K562 (cell line): Measurements from ENCODE around the gene SLC17A2. TPM values are rescaled to one million over a fixed set of nuclear protein-coding genes. Genes with fewer than 3 reads are reported as not detected.

Experiments used
- ATAC-seq: fragments of 200-7000 bp; cut with Tn5 transposase; 3 replicates; pipeline ENCODE4 v1.9.1; 2020; ENCODE audit warnings: moderate library complexity
- BruUV-seq: library from RNA; stranded (reverse); fragments of 400-500 nt; replicated peaks from 2 replicates; lab custom pipeline; 2021; lab: Mats Ljungman, UMichigan
- CTCF ChIA-PET: fragments of 300-600 bp; formaldehyde crosslinking; extraction: SDS; loops from one replicate; lab custom pipeline; 2021; ENCODE audit warnings: low intra/inter-chr PET ratio; lab: Yijun Ruan, JAX
- POLR2A ChIA-PET: fragments of 300-600, 350-650 bp; sonication (Branson Sonifier 250); formaldehyde crosslinking; extraction: SDS; loops from one replicate; lab custom pipeline; 2021; ENCODE audit warnings: antibody characterized with exemption, inconsistent platforms; lab: Yijun Ruan, JAX
- DNase-seq, 4 experiments: peaks; one replicate each; pipeline versions ENCODE4 v3.0.0 to v3.0.0-alpha.2; 2011 to 2018; ENCODE audit warnings: low spot score in 3 of 4, mixed read lengths in 3 of 4; ENCODE audit errors: extremely low read depth in 1 of 4
- FAIRE-seq: peaks from 2 replicates; lab custom pipeline; 2011; peaks lifted over from hg19 to GRCh38; lab: Jason Lieb, UNC
- H2AFZ ChIP-seq: 2 replicates; pipeline ENCODE4 v1.6.0; 2011; ENCODE audit warnings: low read depth, low read length, control low read depth, inconsistent platforms
- H3K27ac ChIP-seq: fragments of 200-600 bp; 3 replicates; pipeline ENCODE4 v1.8.0; 2011; ENCODE audit warnings: low read depth, mild to moderate bottlenecking, control low read depth, inconsistent platforms, low read length, moderate library complexity, mixed read lengths; ENCODE audit errors: extremely low read depth
- H3K27me3 ChIP-seq, 2 experiments: fragments of 300-600 bp in 1 of 2; 2 replicates in 1 of 2; 3 replicates in 1 of 2; pipeline versions ENCODE4 v1.6.0 to v1.8.0; 2011; ENCODE audit warnings: inconsistent platforms in 2 of 2, low read length in 2 of 2, mild to moderate bottlenecking in 1 of 2, mixed read lengths in 1 of 2, moderate library complexity in 1 of 2; ENCODE audit not compliant: control insufficient read depth in 2 of 2, insufficient read depth in 2 of 2
- H3K36me3 ChIP-seq: fragments of 300-600 bp; 3 replicates; pipeline ENCODE4 v1.8.0; 2011; ENCODE audit warnings: mild to moderate bottlenecking, low read length, inconsistent platforms; ENCODE audit not compliant: control insufficient read depth, insufficient read depth
- H3K4me1 ChIP-seq, 2 experiments: fragments of 200-600 bp in 1 of 2; replicated peaks in 1 of 2; 2 replicates in 1 of 2; 3 replicates in 1 of 2; pipeline versions ENCODE4 v1.5.1 to v1.8.0; 2011; ENCODE audit warnings: inconsistent platforms in 2 of 2, low read length in 2 of 2, mild to moderate bottlenecking in 1 of 2, mixed read lengths in 1 of 2, moderate library complexity in 1 of 2; ENCODE audit not compliant: control insufficient read depth in 2 of 2, insufficient read depth in 2 of 2
- H3K4me2 ChIP-seq: 2 replicates; pipeline ENCODE4 v1.6.1; 2011; ENCODE audit warnings: low read length, control low read depth, inconsistent platforms, mixed read lengths; ENCODE audit not compliant: insufficient read depth
- H3K4me3 ChIP-seq: fragments of 200-600 bp; sonication (generic), shearing (Covaris generic); 2 replicates; pipeline ENCODE4 v1.5.1; 2016; ENCODE audit warnings: control low read depth, inconsistent platforms
- H3K79me2 ChIP-seq: fragments of 200-600 bp; 3 replicates; pipeline ENCODE4 v1.8.0; 2011; ENCODE audit warnings: low read length, inconsistent platforms; ENCODE audit not compliant: control insufficient read depth, insufficient read depth
- H3K9ac ChIP-seq, 2 experiments: 2 replicates each; pipeline versions ENCODE4 v1.6.0 to v1.6.1; 2011; ENCODE audit warnings: low read depth in 2 of 2, low read length in 2 of 2, control low read depth in 1 of 2, inconsistent platforms in 1 of 2, mild to moderate bottlenecking in 1 of 2, mixed read lengths in 1 of 2; ENCODE audit not compliant: insufficient read depth in 1 of 2
- H3K9me1 ChIP-seq: one replicate; pipeline ENCODE4 v1.6.0; 2011; ENCODE audit warnings: inconsistent platforms, mild to moderate bottlenecking, low read length, moderate library complexity; ENCODE audit not compliant: control insufficient read depth, insufficient read depth
- H3K9me3 ChIP-seq: replicated peaks from 2 replicates; pipeline ENCODE4 v1.5.1; 2011; ENCODE audit warnings: low read depth, low read length, inconsistent platforms; ENCODE audit not compliant: control insufficient read depth, insufficient read depth
- H4K20me1 ChIP-seq: replicated peaks from 2 replicates; pipeline ENCODE4 v1.6.1; 2011; ENCODE audit warnings: low read length, inconsistent platforms, mixed read lengths; ENCODE audit not compliant: control insufficient read depth, insufficient read depth
- ATF7 ChIP-seq: fragments of 450-650 bp; IDR thresholded peaks from 2 replicates; pipeline ENCODE4 v1.7.1; 2014; ENCODE audit warnings: mild to moderate bottlenecking, moderate library complexity
- C11orf30 ChIP-seq: fragments of 450-650 bp; IDR thresholded peaks from 2 replicates; pipeline ENCODE4 v1.6.1; 2016; ENCODE audit warnings: low read depth, mild to moderate bottlenecking
- E2F5 ChIP-seq: sonication (generic); formaldehyde crosslinking; IDR thresholded peaks from 2 replicates; pipeline ENCODE4 v1.8.0; 2022; ENCODE audit warnings: mild to moderate bottlenecking, missing genetic modification reagents
- MAFF ChIP-seq: IDR thresholded peaks from 2 replicates; pipeline ENCODE4 v1.6.1; 2012; ENCODE audit warnings: low read length, improper control_type of control experiment
- MAFG ChIP-seq: fragments of 450-650 bp; conservative IDR thresholded peaks from 2 replicates; pipeline ENCODE4 v1.6.1; 2016; ENCODE audit warnings: missing genetic modification characterization, missing compliant biosample characterization
- MAFK ChIP-seq: IDR thresholded peaks from 2 replicates; pipeline ENCODE4 v1.6.1; 2011; ENCODE audit warnings: low read length, improper control_type of control experiment
- MAZ ChIP-seq, 2 experiments: fragments of 450-650 bp in 1 of 2; sonication (generic) in 1 of 2; formaldehyde crosslinking; IDR thresholded peaks in 1 of 2; conservative IDR thresholded peaks in 1 of 2; 2 replicates each; pipeline versions ENCODE4 v1.4.0 to v1.5.0; 2020; ENCODE audit warnings: mild to moderate bottlenecking in 1 of 2, missing genetic modification reagents in 1 of 2
- PRDM10 ChIP-seq: fragments of 450-650 bp; IDR thresholded peaks from 2 replicates; pipeline ENCODE4 v1.6.1; 2018; ENCODE audit not compliant: partially characterized antibody
- RAD51 ChIP-seq: fragments of 450-650 bp; IDR thresholded peaks from 2 replicates; pipeline ENCODE4 v1.7.1; 2016; ENCODE audit warnings: low read depth, mild to moderate bottlenecking, borderline replicate concordance
- RBFOX2 ChIP-seq: fragments of 200-400 bp; formaldehyde crosslinking; IDR thresholded peaks from 2 replicates; pipeline ENCODE4 v1.6.1; 2017; ENCODE audit warnings: low read depth, mild to moderate bottlenecking, low read length, moderate library complexity
- SPI1 ChIP-seq: IDR thresholded peaks from 2 replicates; pipeline ENCODE4 v1.6.1; 2011; ENCODE audit warnings: low read depth, low read length, control low read depth, borderline replicate concordance
- USF1 ChIP-seq: sonication (generic); formaldehyde crosslinking; IDR thresholded peaks from 2 replicates; pipeline ENCODE4 v1.9.0; 2022; ENCODE audit warnings: mild to moderate bottlenecking, missing genetic modification reagents
- USF2 ChIP-seq: sonication (generic); formaldehyde crosslinking; IDR thresholded peaks from 2 replicates; pipeline ENCODE4 v1.5.0; 2020; ENCODE audit warnings: missing genetic modification reagents
- ZFPM2 ChIP-seq: fragments of 250-450 bp; sonication (Bioruptor Pico); IDR thresholded peaks from 2 replicates; pipeline ENCODE4 v1.5.1; 2022; ENCODE audit warnings: mild to moderate bottlenecking
- ZNF316 ChIP-seq: fragments of 450-650 bp; IDR thresholded peaks from 2 replicates; pipeline ENCODE4 v1.6.1; 2016
- WGBS: fragments of 100-300 bp; shearing (Covaris generic); methylation state at CpG from one replicate; pipeline ENCODE4 v1.1.6; 2016; ENCODE audit warnings: low coverage, mixed read lengths; ENCODE audit not compliant: insufficient coverage; ENCODE audit errors: missing lambda C conversion rate; 5-methylcytosine and 5-hydroxymethylcytosine counted together
- in situ Hi-C: fragments of 300-500 bp; cut with MboI; formaldehyde crosslinking; loops from 4 replicates; pipeline ENCODE4 v1.15.0; 2018; ENCODE audit warnings: inconsistent platforms, mixed read lengths
- intact Hi-C: fragments of 100-400 bp; cut with micrococcal nuclease; formaldehyde crosslinking; loops from 2 replicates; pipeline ENCODE4 v1.14.2; 2022
- polyA plus RNA-seq, 8 experiments: library from polyadenylated mRNA; depleted of rRNA in 4 of 8; stranded (reverse) in 5 of 8; unstranded in 3 of 8; fragments of >200 nt; fragmentation: Nextera tagmentation in 2 of 8; fragmentation: Illumina TruSeq in 1 of 8; extraction: Ambion mirVana in 2 of 8; extraction: Trizol in 1 of 8; gene quantifications; 2 replicates each; pipeline versions ENCODE4 v1.2.1 to v1.2.3, GENCODE V29; 2011 to 2014; ENCODE audit warnings: inconsistent platforms in 1 of 8, missing spikeins in 1 of 8
- total RNA-seq, 7 experiments: library from RNA; depleted of rRNA in 6 of 7; stranded (reverse); fragments of >200 nt in 6 of 7; fragmentation: Illumina TruSeq in 2 of 7; extraction: Trizol in 2 of 7; gene quantifications; 2 replicates each; pipeline versions ENCODE4 v1.2.1 to v1.2.3, GENCODE V29; 2011 to 2021; ENCODE audit warnings: low replicate concordance in 1 of 7

Gene SLC17A2
- total and polyA plus RNA-seq, 9 of the 15 experiments (the other 6 are each of a cell fraction or from before 2014, with no cell fraction given), result not detected

- CTCF ChIA-PET, result no interaction called here
- no peak overlapping the region for H3K4me3 ChIP-seq
- POLR2A ChIA-PET, result interaction anchor here (0.6 to 1.4 kb wide), 7 partner anchors 10 to 127 kb away, joined by 3 to 6 read pairs (median 3); no protein-coding TSS in a partner anchor
- TF ChIP-seq MAFF (peak; percentile 100), ZNF316 (peak; percentile 99), MAFG (tag) (peak; percentile 99), ATF7 (0 out of 2 replicates have a peak, but pooled peaks have one; percentile 17), E2F5 (CRISPR knock-in tag) (no peak), PRDM10 (peak; percentile 75), RBFOX2 (no peak), C11orf30 (peak; percentile 98), USF1 (CRISPR knock-in tag) (peak; percentile 80), ZFPM2 (CRISPR knock-in tag) (no peak), MAZ (CRISPR knock-in tag; conservative IDR thresholded peaks at IDR 0.05 in 1 of 2, IDR thresholded peaks at IDR 0.05 in 1 of 2) (no peak), MAFK (peak; percentile 100), RAD51 (peak; percentile 58), USF2 (CRISPR knock-in tag) (peak; percentile 83), SPI1 (no peak)
- TF ChIP-seq, all 486 proteins: peak for 10
- H3K4me2 ChIP-seq, result no peak overlapping the region
- peaks cover 2% of the 10 kb centered on the region for H3K9me1 ChIP-seq
- 26% methylated on average over 5 of the region's 5 CpGs for WGBS
- no peak overlapping the region for H2AFZ ChIP-seq
- no peak overlapping the region for H3K27ac ChIP-seq
- FAIRE-seq, result no peak
- in situ Hi-C loops, result no loop called here
- no peak overlapping the region for H3K9ac ChIP-seq
- peak in 2 of 4 experiments; percentile 10 to 15 for DNase-seq
- H3K79me2 ChIP-seq, result no peaks in the 10 kb centered on the region
- H3K27me3 ChIP-seq, result no peaks in the 10 kb centered on the region; a peak in 1 of 5 replicates
- intact Hi-C loops, result no loop called here
- ATAC-seq, result peak; percentile 79
- H3K4me1 ChIP-seq, result no peaks in the 10 kb centered on the region; a peak in 1 of 5 replicates
- H3K9me3 ChIP-seq, result no peaks in the 10 kb centered on the region
- no peaks in the 10 kb centered on the region for H3K36me3 ChIP-seq
- BruUV-seq, result no TSS peak
- H4K20me1 ChIP-seq, result no peaks in the 10 kb centered on the region
Measured at GRCh38 chr6:25898289-25898977, 32.1 kb downstream of the SLC17A2 start.
